GM23338 (cell line): ENCODE measurements around the gene GART. TPM values are rescaled to one million over a fixed set of nuclear protein-coding genes. Genes with fewer than 3 reads are reported as not detected.

Experiments used
- ATAC-seq: fragments of 200-7000 bp; cut with Tn5 transposase; 3 replicates; pipeline ENCODE4 v1.9.1; 2020
- DNase-seq: peaks from one replicate; pipeline ENCODE4 v3.0.0-alpha.2; 2015; ENCODE audit warnings: low spot score
- H2AFZ ChIP-seq: fragments of 200-600 bp; sonication (generic); 2 replicates; pipeline ENCODE4 v1.8.0; 2016; ENCODE audit warnings: antibody characterized with exemption, mild to moderate bottlenecking, moderate library complexity
- H3F3A ChIP-seq: fragments of 200-600 bp; sonication (generic); replicated peaks from 2 replicates; pipeline ENCODE4 v1.8.0; 2017; ENCODE audit warnings: antibody characterized with exemption, mixed run types, low read depth
- H3K27ac ChIP-seq: fragments of 200-600 bp; sonication (generic); 2 replicates; pipeline ENCODE4 v1.6.1; 2016; ENCODE audit warnings: low read depth
- H3K27me3 ChIP-seq: fragments of 200-600 bp; sonication (generic); 2 replicates; pipeline ENCODE4 v1.8.0; 2016; ENCODE audit warnings: mild to moderate bottlenecking, mixed run types, moderate library complexity; ENCODE audit not compliant: insufficient read depth
- H3K36me3 ChIP-seq: fragments of 200-600 bp; sonication (generic); 2 replicates; pipeline ENCODE4 v1.8.0; 2016; ENCODE audit warnings: mild to moderate bottlenecking; ENCODE audit not compliant: insufficient read depth
- H3K4me1 ChIP-seq: fragments of 200-600 bp; sonication (generic); 2 replicates; pipeline ENCODE4 v1.8.0; 2016; ENCODE audit warnings: mild to moderate bottlenecking, moderate library complexity; ENCODE audit not compliant: insufficient read depth
- H3K4me2 ChIP-seq: fragments of 200-600 bp; sonication (generic); 2 replicates; pipeline ENCODE4 v1.7.1; 2017; ENCODE audit warnings: mixed run types
- H3K4me3 ChIP-seq: fragments of 200-600 bp; sonication (generic); 2 replicates; pipeline ENCODE4 v1.6.1; 2016; ENCODE audit warnings: mixed run types
- H3K79me2 ChIP-seq: fragments of 200-600 bp; sonication (generic); replicated peaks from 2 replicates; pipeline ENCODE4 v1.8.0; 2017; ENCODE audit warnings: mild to moderate bottlenecking; ENCODE audit not compliant: insufficient read depth
- H3K9me2 ChIP-seq: fragments of 200-600 bp; sonication (generic); 2 replicates; pipeline ENCODE4 v1.8.0; 2017; ENCODE audit not compliant: insufficient read depth
- H4K20me1 ChIP-seq: fragments of 200-600 bp; sonication (generic); replicated peaks from 2 replicates; pipeline ENCODE4 v1.8.0; 2017; ENCODE audit warnings: mild to moderate bottlenecking; ENCODE audit not compliant: insufficient read depth
- H3K27ac Mint-ChIP-seq: 2 replicates; pipeline ENCODE4 v1.8.0; 2020; ENCODE audit warnings: inconsistent platforms, mild to moderate bottlenecking, moderate library complexity, mixed read lengths
- H3K27me3 Mint-ChIP-seq: 3 replicates; pipeline ENCODE4 v1.8.0; 2022; ENCODE audit warnings: low read depth, mild to moderate bottlenecking, moderate library complexity, mixed read lengths, inconsistent platforms; ENCODE audit not compliant: insufficient read depth, poor library complexity
- H3K36me3 Mint-ChIP-seq: 3 replicates; pipeline ENCODE4 v1.8.0; 2021; ENCODE audit warnings: low read depth, mild to moderate bottlenecking, inconsistent platforms, moderate library complexity, mixed read lengths
- H3K4me1 Mint-ChIP-seq: 3 replicates; pipeline ENCODE4 v1.8.0; 2020; ENCODE audit warnings: mild to moderate bottlenecking, inconsistent platforms, mixed read lengths
- H3K4me3 Mint-ChIP-seq: 3 replicates; pipeline ENCODE4 v1.8.0; 2021; ENCODE audit warnings: moderate library complexity, mild to moderate bottlenecking, inconsistent platforms, mixed read lengths
- H3K9me3 Mint-ChIP-seq: 3 replicates; pipeline ENCODE4 v1.8.0; 2020; ENCODE audit warnings: moderate library complexity, mild to moderate bottlenecking, inconsistent platforms, mixed read lengths
- CREB1 ChIP-seq: fragments of 250-450 bp; sonication (Bioruptor Pico); IDR thresholded peaks from 2 replicates; pipeline ENCODE4 v1.5.0; 2020; ENCODE audit warnings: low read depth, mild to moderate bottlenecking, moderate library complexity
- CTCF ChIP-seq, 2 experiments: fragments of 200-600 bp in 1 of 2; sonication (generic) in 1 of 2; conservative IDR thresholded peaks; 2 replicates each; pipeline versions ENCODE4 v1.5.1 to v1.6.1; 2016 to 2017; ENCODE audit warnings: antibody characterized with exemption in 2 of 2, low read depth in 2 of 2, mild to moderate bottlenecking in 2 of 2, moderate library complexity in 1 of 2
- EZH2 ChIP-seq: fragments of 200-600 bp; sonication (generic); IDR thresholded peaks from one replicate; pipeline ENCODE4 v1.8.0; 2017; ENCODE audit warnings: antibody characterized with exemption, mild to moderate bottlenecking, low read depth; ENCODE audit not compliant: unreplicated experiment
- EZH2phosphoT487 ChIP-seq: fragments of 200-600 bp; sonication (generic); IDR thresholded peaks from one replicate; pipeline ENCODE4 v1.8.1; 2018; ENCODE audit warnings: antibody characterized with exemption; ENCODE audit not compliant: unreplicated experiment
- JUNB ChIP-seq: IDR thresholded peaks from one replicate; pipeline ENCODE4 v1.6.1; 2016; ENCODE audit warnings: antibody characterized with exemption; ENCODE audit not compliant: unreplicated experiment
- NANOG ChIP-seq: IDR thresholded peaks from 2 replicates; pipeline ENCODE4 v1.6.1; 2016; ENCODE audit warnings: antibody characterized with exemption, borderline replicate concordance
- POLR2AphosphoS5 ChIP-seq: IDR thresholded peaks from 2 replicates; pipeline ENCODE4 v1.6.1; 2016; ENCODE audit warnings: antibody characterized with exemption, low read depth
- STAT1 ChIP-seq: IDR thresholded peaks from one replicate; pipeline ENCODE4 v1.6.1; 2016; ENCODE audit warnings: antibody characterized with exemption; ENCODE audit not compliant: unreplicated experiment
- ZNF114 ChIP-seq: fragments of 250-450 bp; sonication (Bioruptor Pico); IDR thresholded peaks from 2 replicates; pipeline ENCODE4 v1.5.0; 2020; ENCODE audit warnings: mild to moderate bottlenecking, moderate library complexity
- ZNF331 ChIP-seq: fragments of 250-450 bp; sonication (Bioruptor Pico); IDR thresholded peaks from 2 replicates; pipeline ENCODE4 v1.5.0; 2020; ENCODE audit warnings: low read depth, mild to moderate bottlenecking, moderate library complexity
- polyA plus RNA-seq: library from polyadenylated mRNA; unstranded; fragments of >200 nt; fragmentation: Nextera tagmentation; extraction: Ambion mirVana; gene quantifications from 2 replicates; pipeline ENCODE4 v1.2.1, GENCODE V29; 2016
- total RNA-seq: library from RNA; depleted of rRNA; stranded (reverse); fragments of >200 nt; shearing (Covaris generic); gene quantifications from 2 replicates; pipeline ENCODE4 v1.2.3, GENCODE V29; 2014
- TF ChIP-seq, protein P1 (sequence below): IDR thresholded peaks from one replicate; pipeline ENCODE4 v1.6.1; 2018; ENCODE audit warnings: antibody characterized with exemption; ENCODE audit not compliant: unreplicated experiment
- TF ChIP-seq, protein P2 (sequence below): fragments of 250-450 bp; sonication (Bioruptor Pico); IDR thresholded peaks from 2 replicates; pipeline ENCODE4 v1.5.0; 2020; ENCODE audit warnings: mild to moderate bottlenecking, moderate library complexity
- TF ChIP-seq, protein P3 (sequence below): IDR thresholded peaks from 2 replicates; pipeline ENCODE4 v1.6.1; 2016; ENCODE audit warnings: antibody characterized with exemption

The GART gene
- total and polyA plus RNA-seq, 2 experiments from 2014 or later: 87.6 to 224 TPM

DNA sequence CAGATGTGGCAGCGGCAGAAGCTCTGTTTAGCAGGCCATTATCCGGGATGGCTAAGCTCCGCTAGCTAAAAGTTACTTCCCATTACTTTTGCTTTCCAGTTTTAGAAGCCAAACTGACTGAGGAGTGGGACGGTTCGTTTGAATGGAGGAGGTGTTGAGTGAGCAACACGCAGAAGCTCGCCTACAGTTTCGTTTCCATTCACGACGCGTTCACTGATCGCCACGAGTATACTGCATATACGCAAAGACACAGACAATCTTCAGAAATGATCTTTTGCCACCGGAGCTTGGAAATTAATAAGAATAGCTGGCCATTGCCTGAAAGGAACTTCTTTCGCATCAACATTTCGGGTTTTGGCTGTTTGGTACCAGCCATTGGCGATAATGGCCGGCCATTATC, 15.5 kb upstream of the GART start:
- Histone ChIP-seq H3F3A (peaks cover 5% of the 10 kb centered on the region; the same call in 1 of the 2 replicates), H3K4me2 (no peak overlapping the region), H3K27ac (no peak overlapping the region), H2AFZ (no peak overlapping the region), H3K4me1 (no peaks in the 10 kb centered on the region), H3K4me3 (no peak overlapping the region), H3K36me3 (peaks cover 89% of the 10 kb centered on the region), H3K79me2 (peaks cover 91% of the 10 kb centered on the region), H4K20me1 (peaks cover 61% of the 10 kb centered on the region), H3K27me3 (no peaks in the 10 kb centered on the region), H3K9me2 (no peaks in the 10 kb centered on the region)
- Mint-ChIP-seq H3K9me3 (no peaks in the 10 kb centered on the region), H3K4me3 (no peak overlapping the region), H3K27ac (no peak overlapping the region), H3K4me1 (no peaks in the 10 kb centered on the region; the same call in 2 of the 3 replicates), H3K36me3 (peaks cover 93% of the 10 kb centered on the region), H3K27me3 (no peaks in the 10 kb centered on the region)
- ATAC-seq: no peak
- no peak for TF ChIP-seq EZH2phosphoT487
- TF ChIP-seq POLR2AphosphoS5: no peak
- TF ChIP-seq, protein P1, sequence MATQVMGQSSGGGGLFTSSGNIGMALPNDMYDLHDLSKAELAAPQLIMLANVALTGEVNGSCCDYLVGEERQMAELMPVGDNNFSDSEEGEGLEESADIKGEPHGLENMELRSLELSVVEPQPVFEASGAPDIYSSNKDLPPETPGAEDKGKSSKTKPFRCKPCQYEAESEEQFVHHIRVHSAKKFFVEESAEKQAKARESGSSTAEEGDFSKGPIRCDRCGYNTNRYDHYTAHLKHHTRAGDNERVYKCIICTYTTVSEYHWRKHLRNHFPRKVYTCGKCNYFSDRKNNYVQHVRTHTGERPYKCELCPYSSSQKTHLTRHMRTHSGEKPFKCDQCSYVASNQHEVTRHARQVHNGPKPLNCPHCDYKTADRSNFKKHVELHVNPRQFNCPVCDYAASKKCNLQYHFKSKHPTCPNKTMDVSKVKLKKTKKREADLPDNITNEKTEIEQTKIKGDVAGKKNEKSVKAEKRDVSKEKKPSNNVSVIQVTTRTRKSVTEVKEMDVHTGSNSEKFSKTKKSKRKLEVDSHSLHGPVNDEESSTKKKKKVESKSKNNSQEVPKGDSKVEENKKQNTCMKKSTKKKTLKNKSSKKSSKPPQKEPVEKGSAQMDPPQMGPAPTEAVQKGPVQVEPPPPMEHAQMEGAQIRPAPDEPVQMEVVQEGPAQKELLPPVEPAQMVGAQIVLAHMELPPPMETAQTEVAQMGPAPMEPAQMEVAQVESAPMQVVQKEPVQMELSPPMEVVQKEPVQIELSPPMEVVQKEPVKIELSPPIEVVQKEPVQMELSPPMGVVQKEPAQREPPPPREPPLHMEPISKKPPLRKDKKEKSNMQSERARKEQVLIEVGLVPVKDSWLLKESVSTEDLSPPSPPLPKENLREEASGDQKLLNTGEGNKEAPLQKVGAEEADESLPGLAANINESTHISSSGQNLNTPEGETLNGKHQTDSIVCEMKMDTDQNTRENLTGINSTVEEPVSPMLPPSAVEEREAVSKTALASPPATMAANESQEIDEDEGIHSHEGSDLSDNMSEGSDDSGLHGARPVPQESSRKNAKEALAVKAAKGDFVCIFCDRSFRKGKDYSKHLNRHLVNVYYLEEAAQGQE: no peak
- TF ChIP-seq, protein P2, sequence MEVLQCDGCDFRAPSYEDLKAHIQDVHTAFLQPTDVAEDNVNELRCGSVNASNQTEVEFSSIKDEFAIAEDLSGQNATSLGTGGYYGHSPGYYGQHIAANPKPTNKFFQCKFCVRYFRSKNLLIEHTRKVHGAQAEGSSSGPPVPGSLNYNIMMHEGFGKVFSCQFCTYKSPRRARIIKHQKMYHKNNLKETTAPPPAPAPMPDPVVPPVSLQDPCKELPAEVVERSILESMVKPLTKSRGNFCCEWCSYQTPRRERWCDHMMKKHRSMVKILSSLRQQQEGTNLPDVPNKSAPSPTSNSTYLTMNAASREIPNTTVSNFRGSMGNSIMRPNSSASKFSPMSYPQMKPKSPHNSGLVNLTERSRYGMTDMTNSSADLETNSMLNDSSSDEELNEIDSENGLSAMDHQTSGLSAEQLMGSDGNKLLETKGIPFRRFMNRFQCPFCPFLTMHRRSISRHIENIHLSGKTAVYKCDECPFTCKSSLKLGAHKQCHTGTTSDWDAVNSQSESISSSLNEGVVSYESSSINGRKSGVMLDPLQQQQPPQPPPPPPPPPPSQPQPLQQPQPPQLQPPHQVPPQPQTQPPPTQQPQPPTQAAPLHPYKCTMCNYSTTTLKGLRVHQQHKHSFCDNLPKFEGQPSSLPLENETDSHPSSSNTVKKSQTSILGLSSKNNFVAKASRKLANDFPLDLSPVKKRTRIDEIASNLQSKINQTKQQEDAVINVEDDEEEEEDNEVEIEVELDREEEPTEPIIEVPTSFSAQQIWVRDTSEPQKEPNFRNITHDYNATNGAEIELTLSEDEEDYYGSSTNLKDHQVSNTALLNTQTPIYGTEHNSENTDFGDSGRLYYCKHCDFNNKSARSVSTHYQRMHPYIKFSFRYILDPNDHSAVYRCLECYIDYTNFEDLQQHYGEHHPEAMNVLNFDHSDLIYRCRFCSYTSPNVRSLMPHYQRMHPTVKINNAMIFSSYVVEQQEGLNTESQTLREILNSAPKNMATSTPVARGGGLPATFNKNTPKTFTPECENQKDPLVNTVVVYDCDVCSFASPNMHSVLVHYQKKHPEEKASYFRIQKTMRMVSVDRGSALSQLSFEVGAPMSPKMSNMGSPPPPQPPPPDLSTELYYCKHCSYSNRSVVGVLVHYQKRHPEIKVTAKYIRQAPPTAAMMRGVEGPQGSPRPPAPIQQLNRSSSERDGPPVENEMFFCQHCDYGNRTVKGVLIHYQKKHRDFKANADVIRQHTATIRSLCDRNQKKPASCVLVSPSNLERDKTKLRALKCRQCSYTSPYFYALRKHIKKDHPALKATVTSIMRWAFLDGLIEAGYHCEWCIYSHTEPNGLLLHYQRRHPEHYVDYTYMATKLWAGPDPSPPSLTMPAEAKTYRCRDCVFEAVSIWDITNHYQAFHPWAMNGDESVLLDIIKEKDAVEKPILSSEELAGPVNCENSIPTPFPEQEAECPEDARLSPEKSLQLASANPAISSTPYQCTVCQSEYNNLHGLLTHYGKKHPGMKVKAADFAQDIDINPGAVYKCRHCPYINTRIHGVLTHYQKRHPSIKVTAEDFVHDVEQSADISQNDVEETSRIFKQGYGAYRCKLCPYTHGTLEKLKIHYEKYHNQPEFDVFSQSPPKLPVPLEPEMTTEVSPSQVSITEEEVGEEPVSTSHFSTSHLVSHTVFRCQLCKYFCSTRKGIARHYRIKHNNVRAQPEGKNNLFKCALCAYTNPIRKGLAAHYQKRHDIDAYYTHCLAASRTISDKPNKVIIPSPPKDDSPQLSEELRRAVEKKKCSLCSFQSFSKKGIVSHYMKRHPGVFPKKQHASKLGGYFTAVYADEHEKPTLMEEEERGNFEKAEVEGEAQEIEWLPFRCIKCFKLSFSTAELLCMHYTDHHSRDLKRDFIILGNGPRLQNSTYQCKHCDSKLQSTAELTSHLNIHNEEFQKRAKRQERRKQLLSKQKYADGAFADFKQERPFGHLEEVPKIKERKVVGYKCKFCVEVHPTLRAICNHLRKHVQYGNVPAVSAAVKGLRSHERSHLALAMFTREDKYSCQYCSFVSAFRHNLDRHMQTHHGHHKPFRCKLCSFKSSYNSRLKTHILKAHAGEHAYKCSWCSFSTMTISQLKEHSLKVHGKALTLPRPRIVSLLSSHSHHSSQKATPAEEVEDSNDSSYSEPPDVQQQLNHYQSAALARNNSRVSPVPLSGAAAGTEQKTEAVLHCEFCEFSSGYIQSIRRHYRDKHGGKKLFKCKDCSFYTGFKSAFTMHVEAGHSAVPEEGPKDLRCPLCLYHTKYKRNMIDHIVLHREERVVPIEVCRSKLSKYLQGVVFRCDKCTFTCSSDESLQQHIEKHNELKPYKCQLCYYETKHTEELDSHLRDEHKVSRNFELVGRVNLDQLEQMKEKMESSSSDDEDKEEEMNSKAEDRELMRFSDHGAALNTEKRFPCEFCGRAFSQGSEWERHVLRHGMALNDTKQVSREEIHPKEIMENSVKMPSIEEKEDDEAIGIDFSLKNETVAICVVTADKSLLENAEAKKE (CRISPR knock-in tag): no peak
- TF ChIP-seq CREB1 (CRISPR knock-in tag): no peak
- TF ChIP-seq STAT1: no peak
- no peak for TF ChIP-seq EZH2
- TF ChIP-seq CTCF (conservative IDR thresholded peaks at IDR 0.05; ENCODE audit: low read depth in 2 of 2): no peak
- TF ChIP-seq, protein P3, sequence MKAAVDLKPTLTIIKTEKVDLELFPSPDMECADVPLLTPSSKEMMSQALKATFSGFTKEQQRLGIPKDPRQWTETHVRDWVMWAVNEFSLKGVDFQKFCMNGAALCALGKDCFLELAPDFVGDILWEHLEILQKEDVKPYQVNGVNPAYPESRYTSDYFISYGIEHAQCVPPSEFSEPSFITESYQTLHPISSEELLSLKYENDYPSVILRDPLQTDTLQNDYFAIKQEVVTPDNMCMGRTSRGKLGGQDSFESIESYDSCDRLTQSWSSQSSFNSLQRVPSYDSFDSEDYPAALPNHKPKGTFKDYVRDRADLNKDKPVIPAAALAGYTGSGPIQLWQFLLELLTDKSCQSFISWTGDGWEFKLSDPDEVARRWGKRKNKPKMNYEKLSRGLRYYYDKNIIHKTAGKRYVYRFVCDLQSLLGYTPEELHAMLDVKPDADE: no peak
- no peak for TF ChIP-seq NANOG
- no peak for TF ChIP-seq ZNF114 (CRISPR knock-in tag)
- TF ChIP-seq ZNF331 (CRISPR knock-in tag): no peak
- no peak for TF ChIP-seq JUNB
- no peak for DNase-seq
